ENCODE measurements around the gene C9orf43. TPM values are rescaled to one million over a fixed set of nuclear protein-coding genes. Genes with fewer than 3 reads are reported as not detected.
A peak's percentile ranks its signal among the peaks of the same experiment; 100 is the strongest.
"Not testable (repeated sequence)": the region's sequence is repeated elsewhere in the genome, so short reads cannot be mapped to it uniquely, and the experiment has no call there.

The C9orf43 gene
- total and polyA plus RNA-seq, 9 of the 15 experiments (the other 6 are each of a cell fraction or from before 2014, with no cell fraction given), result 0.21 to 0.58 (median 0.33) TPM

DNA sequence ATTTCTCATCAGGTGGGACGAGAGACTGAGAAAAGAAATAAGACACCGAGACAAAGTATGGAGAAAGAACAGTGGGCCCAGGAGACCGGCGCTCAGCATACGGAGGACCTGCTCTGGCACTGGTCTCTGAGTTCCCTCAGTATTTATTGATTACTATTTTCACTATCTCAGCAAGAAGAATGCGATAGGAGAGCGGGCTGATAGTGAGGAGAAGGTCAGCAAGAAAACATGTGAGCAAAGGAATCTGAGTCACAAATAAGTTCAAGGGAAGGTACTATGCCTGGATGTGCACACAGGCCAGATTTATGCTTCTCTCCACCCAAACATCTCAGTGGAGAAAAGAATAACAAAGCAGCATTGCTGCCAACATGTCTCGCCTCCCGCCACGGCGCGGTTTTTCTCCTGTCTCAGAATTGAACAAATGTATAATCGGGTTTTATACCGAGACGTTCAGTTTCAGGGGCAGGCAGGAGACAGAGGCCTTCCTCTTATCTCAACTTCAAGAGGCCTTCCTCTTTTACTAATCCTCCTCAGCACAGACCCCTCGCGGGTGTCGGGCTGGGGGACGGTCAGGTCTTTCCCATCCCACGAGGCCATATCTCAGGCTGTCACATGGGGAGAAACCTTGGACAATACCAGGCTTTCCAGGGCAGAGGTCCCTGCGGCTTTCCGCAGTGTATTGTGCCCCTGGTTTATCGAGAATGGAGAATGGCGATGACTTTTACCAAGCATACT is 31.3 kb upstream of the C9orf43 start:
- H3K9me1 ChIP-seq (ENCODE audit: control insufficient read depth, insufficient read depth, low read length); H3K9me3 ChIP-seq (replicated peaks; ENCODE audit: control insufficient read depth, insufficient read depth, low read depth, low read length); in situ Hi-C loops (cut with MboI); CTCF ChIA-PET (ENCODE audit: low intra/inter-chr PET ratio); H4K20me1 ChIP-seq (replicated peaks; ENCODE audit: control insufficient read depth, insufficient read depth, low read length); POLR2A ChIA-PET; H3K4me3 ChIP-seq; H3K9ac ChIP-seq (ENCODE audit: insufficient read depth in 1 of 2, low read depth in 2 of 2, low read length in 2 of 2); H3K36me3 ChIP-seq (ENCODE audit: control insufficient read depth, insufficient read depth, low read length); H3K79me2 ChIP-seq (ENCODE audit: control insufficient read depth, insufficient read depth, low read length); BruUV-seq (replicated peaks); H3K27me3 ChIP-seq (ENCODE audit: control insufficient read depth in 2 of 2, insufficient read depth in 2 of 2, low read length in 2 of 2); intact Hi-C loops (cut with micrococcal nuclease); ATAC-seq; TF ChIP-seq JUND (IDR thresholded peaks at IDR 0.05; ENCODE audit: borderline replicate concordance, low read depth, low read length); NR2C2 (CRISPR knock-in tag; IDR thresholded peaks at IDR 0.05); TEAD4 (CRISPR knock-in tag; IDR thresholded peaks at IDR 0.05; ENCODE audit: borderline replicate concordance): not testable (repeated sequence)
- peak overlapping the region; percentile 74 for H2AFZ ChIP-seq (ENCODE audit: low read depth, low read length)
- TF ChIP-seq SPI1 (IDR thresholded peaks at IDR 0.05; ENCODE audit: borderline replicate concordance, low read depth, low read length) (peak; percentile 88), ZNF197 (CRISPR knock-in tag; IDR thresholded peaks at IDR 0.05; ENCODE audit: low read depth) (0 out of 2 replicates have a peak, but pooled peaks have one; percentile 25), JUND (tag; IDR thresholded peaks at IDR 0.05; ENCODE audit: borderline replicate concordance, low read depth, low read length) (peak; percentile 43; the same call in 1 of the 3 replicates), TCF3 (CRISPR knock-in tag; IDR thresholded peaks at IDR 0.05) (peak; percentile 49; the same call in 1 of the 2 replicates), KLF16 (IDR thresholded peaks at IDR 0.05) (peak; percentile 49; the same call in 1 of the 2 replicates), ZFX (CRISPR knock-in tag; IDR thresholded peaks at IDR 0.05) (peak; percentile 44; the same call in 1 of the 2 replicates), ZNF175 (CRISPR knock-in tag; IDR thresholded peaks at IDR 0.05; ENCODE audit: low read depth) (0 out of 2 replicates have a peak, but pooled peaks have one; percentile 47), NR2C2 (tag; IDR thresholded peaks at IDR 0.05) (peak; percentile 50; the same call in 1 of the 2 replicates), TEAD4 (IDR thresholded peaks at IDR 0.05; ENCODE audit: low read length) (peak; percentile 43; the same call in 1 of the 2 replicates), ARID1B (IDR thresholded peaks at IDR 0.05) (peak; percentile 26; the same call in 1 of the 2 replicates)
- TF ChIP-seq, protein P1, sequence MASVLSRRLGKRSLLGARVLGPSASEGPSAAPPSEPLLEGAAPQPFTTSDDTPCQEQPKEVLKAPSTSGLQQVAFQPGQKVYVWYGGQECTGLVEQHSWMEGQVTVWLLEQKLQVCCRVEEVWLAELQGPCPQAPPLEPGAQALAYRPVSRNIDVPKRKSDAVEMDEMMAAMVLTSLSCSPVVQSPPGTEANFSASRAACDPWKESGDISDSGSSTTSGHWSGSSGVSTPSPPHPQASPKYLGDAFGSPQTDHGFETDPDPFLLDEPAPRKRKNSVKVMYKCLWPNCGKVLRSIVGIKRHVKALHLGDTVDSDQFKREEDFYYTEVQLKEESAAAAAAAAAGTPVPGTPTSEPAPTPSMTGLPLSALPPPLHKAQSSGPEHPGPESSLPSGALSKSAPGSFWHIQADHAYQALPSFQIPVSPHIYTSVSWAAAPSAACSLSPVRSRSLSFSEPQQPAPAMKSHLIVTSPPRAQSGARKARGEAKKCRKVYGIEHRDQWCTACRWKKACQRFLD (CRISPR knock-in tag; IDR thresholded peaks at IDR 0.05), result 0 out of 2 replicates have a peak, but pooled peaks have one; percentile 64
- TF ChIP-seq, protein P2, sequence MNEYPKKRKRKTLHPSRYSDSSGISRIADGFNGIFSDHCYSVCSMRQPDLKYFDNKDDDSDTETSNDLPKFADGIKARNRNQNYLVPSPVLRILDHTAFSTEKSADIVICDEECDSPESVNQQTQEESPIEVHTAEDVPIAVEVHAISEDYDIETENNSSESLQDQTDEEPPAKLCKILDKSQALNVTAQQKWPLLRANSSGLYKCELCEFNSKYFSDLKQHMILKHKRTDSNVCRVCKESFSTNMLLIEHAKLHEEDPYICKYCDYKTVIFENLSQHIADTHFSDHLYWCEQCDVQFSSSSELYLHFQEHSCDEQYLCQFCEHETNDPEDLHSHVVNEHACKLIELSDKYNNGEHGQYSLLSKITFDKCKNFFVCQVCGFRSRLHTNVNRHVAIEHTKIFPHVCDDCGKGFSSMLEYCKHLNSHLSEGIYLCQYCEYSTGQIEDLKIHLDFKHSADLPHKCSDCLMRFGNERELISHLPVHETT (CRISPR knock-in tag; conservative IDR thresholded peaks at IDR 0.05 in 1 of 2, IDR thresholded peaks at IDR 0.05 in 1 of 2), result peak in 1 of 2 experiments; percentile 64; a peak in 1 of 4 replicates
- DNase-seq (ENCODE audit: extremely low read depth in 1 of 4, low spot score in 3 of 4), result peak in 1 of 4 experiments; percentile 60
- peak; percentile 78 for FAIRE-seq
- peak overlapping the region; percentile 13; the same call in 1 of the 3 replicates for H3K27ac ChIP-seq (ENCODE audit: extremely low read depth, low read depth, low read length)
- 14% methylated on average over 21 of the region's 24 CpGs for WGBS (ENCODE audit: insufficient coverage, low coverage, missing lambda C conversion rate)
- H3K4me1 ChIP-seq (replicated peaks in 1 of 2; ENCODE audit: control insufficient read depth in 2 of 2, insufficient read depth in 2 of 2, low read length in 2 of 2), result peaks cover 19 to 25% of the 10 kb centered on the region in 2 experiments; a peak in 4 of 5 replicates
- peak overlapping the region; percentile 24 for H3K4me2 ChIP-seq (ENCODE audit: insufficient read depth, low read length)
